Liver (tissue), 3 donors: ENCODE results near the gene TPSD1.

Experiments
- CTCF ChIP-seq: fragments of 150-350 bp; IDR thresholded peaks from 2 replicates; pipeline ENCODE4 v1.5.1; 2017; ENCODE audit warnings: improper control_type of control experiment, low read depth, low read length; ENCODE audit not compliant: missing input control
- FOXA2 ChIP-seq: IDR thresholded peaks from 2 replicates; pipeline ENCODE4 v1.6.1; 2016; ENCODE audit warnings: antibody characterized with exemption
- GABPA ChIP-seq, 2 donors: IDR thresholded peaks in 1 of 2; conservative IDR thresholded peaks in 1 of 2; 2 replicates each; pipeline ENCODE4 v1.6.1; 2016; ENCODE audit warnings: antibody characterized with exemption in 2 of 2, mild to moderate bottlenecking in 1 of 2, moderate library complexity in 1 of 2
- HNF4A ChIP-seq, 2 donors: conservative IDR thresholded peaks; 2 replicates each; pipeline ENCODE4 v1.6.1; 2016; ENCODE audit warnings: antibody characterized with exemption in 2 of 2, mild to moderate bottlenecking in 2 of 2
- JUND ChIP-seq, 2 donors: IDR thresholded peaks; 2 replicates each; pipeline ENCODE4 v1.6.1; 2016; ENCODE audit warnings: antibody characterized with exemption in 2 of 2
- RAD21 ChIP-seq, 2 donors: IDR thresholded peaks; 2 replicates each; pipeline ENCODE4 v1.6.1; 2016; ENCODE audit warnings: antibody characterized with exemption in 2 of 2, mild to moderate bottlenecking in 2 of 2
- TAF1 ChIP-seq: conservative IDR thresholded peaks from 2 replicates; pipeline ENCODE4 v1.6.1; 2016; ENCODE audit warnings: antibody characterized with exemption, mild to moderate bottlenecking
- donor health status: healthy.
- donor health status: healthy.

DNA sequence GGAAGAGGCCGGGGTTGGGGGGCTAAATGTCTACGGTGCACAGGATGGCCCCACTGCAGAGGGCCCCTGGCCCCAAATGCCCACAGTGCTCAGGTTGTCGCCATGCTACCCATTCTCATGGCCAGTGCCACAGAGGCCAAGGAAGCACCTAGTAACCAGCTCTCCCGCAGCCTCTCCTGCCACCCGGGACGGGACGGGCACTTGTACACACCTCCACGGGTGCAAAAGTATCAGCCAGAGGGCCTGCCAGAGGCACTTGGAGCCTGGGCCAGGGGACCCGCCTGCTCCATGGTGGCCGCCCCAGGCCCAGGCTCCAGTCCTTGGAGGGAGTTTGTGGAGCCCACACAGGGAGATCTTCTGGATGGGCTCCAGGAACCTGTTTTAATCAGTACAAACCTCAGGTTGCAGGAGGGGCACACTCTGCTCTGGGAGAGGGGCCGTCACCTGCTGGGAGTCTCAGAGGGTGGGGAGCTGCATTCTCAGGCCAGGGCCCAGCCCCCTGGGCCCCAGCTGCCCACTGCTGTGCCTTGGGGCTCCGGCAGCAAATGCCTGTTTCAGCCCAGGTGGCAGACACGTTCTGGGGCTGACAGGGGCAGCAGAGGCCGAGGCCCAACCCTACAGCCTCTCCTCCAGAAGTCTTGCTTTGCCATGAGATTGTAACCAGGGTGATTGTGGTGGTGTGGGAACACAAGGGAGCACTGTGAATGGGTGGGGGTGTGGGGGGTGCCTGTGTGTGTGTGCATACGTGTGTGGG, 7.9 kb downstream of the TPSD1 start:
- TF ChIP-seq CTCF, result no peak
- no peak for TF ChIP-seq RAD21 (IDR thresholded peaks at IDR 0.05)
- no peak for TF ChIP-seq TAF1
- no peak for TF ChIP-seq JUND (IDR thresholded peaks at IDR 0.05)
- TF ChIP-seq GABPA (IDR thresholded peaks at IDR 0.05 in 1 of 2, conservative IDR thresholded peaks at IDR 0.05 in 1 of 2), result no peak
- no peak for TF ChIP-seq HNF4A (conservative IDR thresholded peaks at IDR 0.05)
- no peak for TF ChIP-seq FOXA2
